ENCODE data around the gene ZNF282. TPM values are rescaled to one million over a fixed set of nuclear protein-coding genes. Genes with fewer than 3 reads are reported as not detected.

The ZNF282 gene
- total RNA-seq, 4 donors from 2014 or later, result 19.7 to 31.5 (median 25.1) TPM

GRCh38 chr7:149180722-149181449 lies 14.5 kb upstream of the ZNF282 start:
- H3K4me3 ChIP-seq, result no peak overlapping the region
- TF ChIP-seq POLR2A (IDR thresholded peaks at IDR 0.05) (no peak), CTCF (IDR thresholded peaks at IDR 0.05) (no peak), EP300 (IDR thresholded peaks at IDR 0.05) (no peak)
- no peaks in the 10 kb centered on the region for H3K27me3 ChIP-seq
- H3K36me3 ChIP-seq, result peaks cover 4 to 62% (median 6%) of the 10 kb centered on the region in 3 donors
- DNase-seq (ENCODE audit: low spot score in 2 of 2), result no peak
- no peaks in the 10 kb centered on the region for H3K9me3 ChIP-seq
- H3K4me1 ChIP-seq, result no peaks in the 10 kb centered on the region
- H3K27ac ChIP-seq, result no peak overlapping the region

GRCh38 chr7:149181450-149181790 lies 13.9 kb upstream of the ZNF282 start:
- TF ChIP-seq CTCF (IDR thresholded peaks at IDR 0.05), result no peak
- TF ChIP-seq EP300 (IDR thresholded peaks at IDR 0.05), result no peak
- TF ChIP-seq POLR2A (IDR thresholded peaks at IDR 0.05), result no peak
- H3K4me1 ChIP-seq, result no peaks in the 10 kb centered on the region
- H3K27me3 ChIP-seq, result no peaks in the 10 kb centered on the region
- H3K4me3 ChIP-seq, result no peak overlapping the region
- DNase-seq (ENCODE audit: low spot score in 2 of 2), result no peak
- no peaks in the 10 kb centered on the region for H3K9me3 ChIP-seq
- peaks cover 4 to 57% (median 4%) of the 10 kb centered on the region in 3 donors for H3K36me3 ChIP-seq
- no peak overlapping the region for H3K27ac ChIP-seq

- H3K27ac ChIP-seq, result no peak overlapping the region
- peaks cover 0 to 8% (median 0%) of the 10 kb centered on the region in 4 donors for H3K4me1 ChIP-seq
- DNase-seq (ENCODE audit: low spot score in 2 of 2), result no peak
- no peak overlapping the region for H3K4me3 ChIP-seq
- H3K36me3 ChIP-seq, result peaks cover 0 to 28% (median 1%) of the 10 kb centered on the region in 3 donors
- 92 to 94% methylated on average over 6 of the region's 6 CpGs for WGBS, 2 donors
- H3K27me3 ChIP-seq, result no peaks in the 10 kb centered on the region
- no peak for TF ChIP-seq CTCF (IDR thresholded peaks at IDR 0.05)
- TF ChIP-seq EP300 (IDR thresholded peaks at IDR 0.05), result no peak
- no peak for TF ChIP-seq POLR2A (IDR thresholded peaks at IDR 0.05)
- no peaks in the 10 kb centered on the region for H3K9me3 ChIP-seq
Observed at GRCh38 chr7:149184274-149184673, 11.1 kb upstream of the ZNF282 start.

- H3K27me3 ChIP-seq, result no peaks in the 10 kb centered on the region
- peaks cover 0 to 8% (median 1%) of the 10 kb centered on the region in 4 donors for H3K4me1 ChIP-seq
- H3K9me3 ChIP-seq, result no peaks in the 10 kb centered on the region
- no peaks in the 10 kb centered on the region for H3K36me3 ChIP-seq
- TF ChIP-seq EP300 (IDR thresholded peaks at IDR 0.05) (no peak), CTCF (IDR thresholded peaks at IDR 0.05) (no peak), POLR2A (IDR thresholded peaks at IDR 0.05) (no peak)
- H3K27ac ChIP-seq, result no peak overlapping the region
- 39 to 42% methylated on average over 2 of the region's 2 CpGs for WGBS, 2 donors
- no peak for DNase-seq (ENCODE audit: low spot score in 2 of 2)
- H3K4me3 ChIP-seq, result no peak overlapping the region
Observed at GRCh38 chr7:149188213-149188612, 7.1 kb upstream of the ZNF282 start.

GRCh38 chr7:149188637-149189259 lies 6.6 kb upstream of the ZNF282 start:
- Histone ChIP-seq H3K27me3 (no peaks in the 10 kb centered on the region), H3K36me3 (no peaks in the 10 kb centered on the region), H3K9me3 (no peaks in the 10 kb centered on the region), H3K27ac (no peak overlapping the region), H3K4me3 (no peak overlapping the region), H3K4me1 (peaks cover 0 to 8% (median 1%) of the 10 kb centered on the region in 4 donors)
- WGBS, 2 donors, result 60 to 62% methylated on average over 12 of the region's 12 CpGs
- DNase-seq (ENCODE audit: low spot score in 2 of 2), result no peak
- TF ChIP-seq POLR2A (IDR thresholded peaks at IDR 0.05), result no peak
- TF ChIP-seq CTCF (IDR thresholded peaks at IDR 0.05), result no peak
- no peak for TF ChIP-seq EP300 (IDR thresholded peaks at IDR 0.05)

Data from tibial nerve (tissue), 4 donors.